Midbrain (tissue), 1 donor: Measurements from ENCODE around the gene ERC2.

Source experiments
- DNase-seq: peaks from one replicate; lab custom pipeline; 2025; lab: John Stamatoyannopoulos, UW

The ERC2 gene

DNA sequence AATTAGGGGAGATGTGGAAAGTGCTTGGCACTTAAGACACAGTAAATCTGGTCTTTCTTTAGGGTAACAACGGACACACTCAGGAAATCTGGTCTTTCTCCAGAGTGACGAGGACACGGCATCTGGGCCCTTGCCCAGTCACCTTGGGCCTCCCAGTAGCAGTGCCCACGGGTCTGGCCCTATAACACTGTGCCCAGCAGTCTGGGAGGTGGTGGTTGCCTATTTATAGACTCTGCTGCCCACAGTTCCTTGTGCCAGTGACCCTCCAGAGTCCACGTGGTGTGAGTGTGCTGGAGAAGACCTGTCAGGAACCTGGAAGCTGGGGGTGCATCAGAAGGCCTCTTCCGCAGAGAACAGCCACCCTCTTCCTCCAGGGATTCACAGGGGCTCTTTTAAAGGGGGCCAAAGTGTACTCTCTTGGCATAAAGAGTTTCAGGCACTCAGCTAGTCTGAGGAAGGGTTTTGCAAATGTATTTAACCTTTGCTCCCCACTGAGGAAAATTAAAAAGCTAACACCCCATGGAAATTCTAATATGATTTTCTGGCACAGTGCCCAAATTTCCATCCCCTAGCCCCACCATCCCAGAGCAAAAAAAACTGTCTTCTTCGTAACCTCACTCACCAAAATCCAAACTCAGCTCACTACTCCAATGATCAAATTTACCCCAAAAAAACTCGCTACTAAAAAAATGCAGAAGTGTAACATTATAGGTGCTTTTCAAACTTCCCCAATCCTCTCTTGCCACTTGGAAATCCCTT lies 996.6 kb downstream of the ERC2 start:
- DNase-seq, result no peak

DNA sequence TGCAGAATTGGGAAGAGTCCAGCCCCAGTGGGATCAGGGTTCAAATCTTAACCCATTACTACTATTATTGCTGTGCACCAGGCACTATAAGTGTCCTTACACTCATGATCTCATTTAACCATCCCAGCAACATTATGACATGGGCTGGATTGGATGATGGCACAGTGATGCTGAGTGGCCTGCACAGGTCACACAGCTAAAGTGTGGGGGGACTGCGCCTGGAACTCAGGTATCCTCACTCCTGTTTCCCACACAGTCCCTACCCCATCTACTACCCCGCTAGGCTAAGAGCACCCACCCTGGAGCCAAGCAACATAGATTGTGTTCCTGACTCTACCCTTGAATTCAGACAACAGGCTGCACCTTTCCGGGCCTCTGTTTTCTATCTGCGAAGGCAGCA lies 997.2 kb downstream of the ERC2 start:
- no peak for DNase-seq

DNA sequence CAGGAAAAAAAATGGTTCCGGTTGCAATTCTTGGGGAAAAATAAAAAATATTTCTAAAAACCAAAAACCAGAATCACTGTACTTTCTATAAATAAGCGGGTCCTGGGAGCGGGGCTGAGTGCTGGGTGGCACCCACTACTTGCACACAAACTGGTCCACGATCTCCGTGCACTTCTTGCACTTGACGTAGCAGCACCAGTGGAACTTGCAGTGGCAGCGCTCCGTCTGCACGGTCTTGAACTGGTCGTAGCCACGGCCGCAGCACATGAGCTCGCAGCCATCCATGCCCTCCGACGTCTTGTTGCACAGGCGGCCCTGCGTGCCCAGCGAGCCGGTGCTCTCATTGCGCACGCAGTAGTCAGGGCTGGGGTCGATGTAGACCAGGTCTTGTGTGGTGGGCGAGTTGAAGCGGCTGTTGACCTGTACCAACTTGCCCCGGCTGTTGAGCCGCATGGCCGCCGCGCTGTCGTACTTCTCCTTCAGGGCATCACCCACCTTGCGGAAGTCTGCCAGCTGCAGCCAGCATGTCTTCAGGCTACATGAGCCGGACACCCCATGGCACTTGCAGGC lies 998.2 kb downstream of the ERC2 start:
- DNase-seq, result no peak

DNA sequence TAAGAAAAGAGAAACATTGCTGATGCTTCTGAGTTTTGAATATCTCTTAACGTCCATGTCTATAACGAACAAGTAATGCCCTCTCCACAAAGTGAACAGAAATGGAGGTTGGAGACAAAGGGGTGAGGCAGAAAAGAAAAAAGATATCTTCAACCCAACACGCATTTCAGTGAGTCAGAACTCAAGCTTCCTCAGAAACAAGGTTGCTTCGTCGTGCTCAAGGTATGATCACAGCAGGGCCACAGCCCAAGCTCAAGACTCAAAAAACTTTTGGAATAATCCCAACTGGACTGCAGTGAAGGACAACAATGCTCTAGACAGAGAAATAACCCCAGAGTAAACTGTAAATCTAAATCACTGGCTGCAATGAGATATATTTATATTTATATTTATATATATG lies 1000.0 kb downstream of the ERC2 start:
- no peak for DNase-seq

DNA sequence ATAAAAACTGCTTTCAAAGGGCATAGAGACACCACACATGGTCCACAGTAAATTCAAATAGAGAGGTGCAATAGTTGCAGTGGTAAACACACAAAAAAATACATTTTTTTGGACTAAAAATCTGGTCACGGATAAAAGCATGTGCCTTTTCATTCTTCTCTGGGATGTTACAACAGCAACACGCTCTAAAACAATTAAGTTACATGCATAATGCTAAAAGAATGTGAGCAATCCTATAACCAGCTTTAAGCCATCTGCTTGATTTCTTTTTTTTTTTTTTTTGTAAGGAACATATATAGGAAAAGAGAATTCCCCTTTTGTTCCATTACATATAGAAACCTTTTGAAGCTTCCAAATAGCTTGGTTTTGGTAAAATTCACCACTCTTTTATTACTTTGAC lies 1001.2 kb downstream of the ERC2 start:
- DNase-seq, result no peak

DNA sequence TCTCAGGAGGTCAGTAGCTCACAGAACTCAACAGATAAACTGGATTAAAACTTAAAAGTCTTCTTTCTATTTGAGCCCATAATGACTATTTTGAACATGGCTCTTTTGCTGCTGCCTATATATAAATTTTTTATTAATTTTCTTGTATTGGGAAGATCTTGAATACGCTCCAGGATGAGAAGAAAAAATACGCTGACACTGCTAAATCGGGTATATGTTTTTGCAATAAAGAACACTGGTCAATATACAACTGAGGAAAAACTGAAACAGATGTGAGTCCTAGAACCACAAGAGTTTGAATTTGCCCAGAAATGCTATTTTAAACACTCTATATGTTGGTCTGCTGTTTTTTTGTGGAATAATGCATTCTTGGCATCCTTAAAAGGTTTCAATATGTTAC lies 1001.7 kb downstream of the ERC2 start:
- no peak for DNase-seq

DNA sequence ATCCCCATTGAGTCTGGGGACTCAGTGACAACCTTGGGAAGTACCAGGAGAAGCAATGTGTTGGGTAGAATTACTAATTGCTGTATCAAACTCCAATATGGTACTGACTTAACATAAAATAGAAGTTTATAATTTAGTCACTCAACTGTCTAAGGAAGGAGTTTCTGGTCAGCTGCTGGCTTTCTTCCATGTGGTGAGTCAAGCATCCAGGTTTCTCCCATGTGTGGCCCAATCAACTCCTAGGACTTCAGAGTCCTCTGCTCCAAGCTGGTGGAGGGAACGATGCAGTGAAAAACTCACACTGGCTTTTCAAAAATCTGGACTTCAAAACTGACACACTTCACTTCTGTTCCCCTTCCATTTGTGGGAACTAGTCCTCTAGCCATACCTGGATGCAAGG lies 1006.4 kb downstream of the ERC2 start:
- no peak for DNase-seq

DNA sequence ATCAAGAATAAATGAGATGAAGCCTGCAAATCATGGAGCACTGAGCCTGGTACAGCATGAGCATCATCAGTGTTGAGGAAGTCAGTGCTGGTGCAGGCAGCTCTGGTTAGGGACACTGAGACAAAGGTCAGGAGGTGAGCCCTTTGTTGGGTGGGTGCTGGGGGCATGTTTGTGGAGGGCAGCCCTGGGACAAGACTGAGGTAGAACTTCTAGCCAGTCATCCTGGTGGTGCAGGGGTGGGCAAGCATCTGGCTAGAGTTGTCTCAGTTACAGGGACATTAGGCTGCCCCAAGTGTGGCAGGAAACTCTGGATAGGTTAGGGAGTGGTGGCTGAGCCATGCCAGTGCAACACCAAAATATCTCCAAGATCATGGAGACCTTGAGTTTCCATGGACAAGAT lies 1008.4 kb downstream of the ERC2 start:
- no peak for DNase-seq
